B cell (primary cell): ENCODE measurements around the gene ARL11. TPM values are rescaled to one million over a fixed set of nuclear protein-coding genes. Genes with fewer than 3 reads are reported as not detected.
A peak's percentile ranks its signal among the peaks of the same experiment; 100 is the strongest.

Experiments
- ATAC-seq: fragments of 200-7000 bp; cut with Tn5 transposase; one replicate; pipeline ENCODE4 v1.10.0; 2021; ENCODE audit warnings: low read depth, mild to moderate bottlenecking, moderate number of reproducible peaks, moderate library complexity
- CTCF ChIA-PET: fragments of 350-600 bp; sonication (Branson Sonifier 250); formaldehyde crosslinking; loops from one replicate; lab custom pipeline; 2021; ENCODE audit warnings: antibody characterized with exemption, inconsistent platforms; lab: Charles Lee
- POLR2A ChIA-PET: fragments of 350-600 bp; sonication (Branson Sonifier 250); formaldehyde crosslinking; loops from one replicate; lab custom pipeline; 2021; ENCODE audit warnings: antibody characterized with exemption; lab: Charles Lee
- DNase-seq: peaks from one replicate; pipeline ENCODE4 v3.0.0; 2013
- H2AFZ ChIP-seq: 2 replicates; pipeline ENCODE4 v1.6.1; 2012; ENCODE audit warnings: mild to moderate bottlenecking, low read depth, low read length; ENCODE audit not compliant: insufficient read depth, poor library complexity, severe bottlenecking
- H3K27ac ChIP-seq, 2 donors: 1 replicate in 1 of 2; 2 replicates in 1 of 2; pipeline ENCODE4 v1.5.1; 2012 to 2013; ENCODE audit warnings: low read length in 2 of 2, mild to moderate bottlenecking in 2 of 2, moderate library complexity in 1 of 2
- H3K27me3 ChIP-seq, 4 experiments: fragments of 200-600 bp in 1 of 4; sonication (generic) in 1 of 4; replicated peaks in 1 of 4; 1 replicate in 2 of 4; 2 replicates in 2 of 4; pipeline versions ENCODE4 v1.6.1 to v1.7.0; 2013 to 2016; ENCODE audit warnings: low read length in 3 of 4, mild to moderate bottlenecking in 2 of 4, mixed read lengths in 1 of 4, moderate library complexity in 1 of 4; ENCODE audit not compliant: insufficient read depth in 4 of 4, control insufficient read depth in 3 of 4; ENCODE audit errors: control extremely low read depth in 1 of 4
- H3K36me3 ChIP-seq, 2 experiments: replicated peaks in 1 of 2; 1 replicate in 1 of 2; 2 replicates in 1 of 2; pipeline versions ENCODE4 v1.6.1 to v1.7.1; 2013; ENCODE audit warnings: low read length in 1 of 2; ENCODE audit not compliant: insufficient read depth in 2 of 2, control insufficient read depth in 1 of 2; ENCODE audit errors: control extremely low read depth in 1 of 2, extremely low read depth in 1 of 2
- H3K4me1 ChIP-seq, 2 donors: fragments of 200-600 bp in 1 of 2; sonication (generic) in 1 of 2; 1 replicate in 1 of 2; 2 replicates in 1 of 2; pipeline versions ENCODE4 v1.5.1 to v1.6.1; 2013 to 2017; ENCODE audit warnings: low read length in 2 of 2; ENCODE audit not compliant: control insufficient read depth in 2 of 2, insufficient read depth in 2 of 2
- H3K4me2 ChIP-seq: replicated peaks from 2 replicates; pipeline ENCODE3; 2012; ENCODE audit warnings: mild to moderate bottlenecking, low read depth, low read length; ENCODE audit not compliant: poor library complexity, severe bottlenecking
- H3K4me3 ChIP-seq, 5 experiments: fragments of 200-600 bp in 1 of 5; sonication (generic) in 1 of 5; 1 replicate in 3 of 5; 2 replicates in 2 of 5; pipeline versions ENCODE4 v1.5.1 to v1.7.0; 2011 to 2016; ENCODE audit warnings: low read length in 4 of 5, mild to moderate bottlenecking in 4 of 5, low read depth in 2 of 5, control low read depth in 1 of 5, moderate library complexity in 1 of 5; ENCODE audit not compliant: insufficient read depth in 1 of 5; ENCODE audit errors: control extremely low read depth in 1 of 5, extremely low read depth in 1 of 5
- H3K79me2 ChIP-seq: fragments of 200-600 bp; sonication (generic); one replicate; pipeline ENCODE4 v1.6.0; 2016; ENCODE audit warnings: low read length; ENCODE audit not compliant: control insufficient read depth, insufficient read depth
- H3K9ac ChIP-seq: fragments of 200-600 bp; sonication (generic); 2 replicates; pipeline ENCODE4 v1.6.1; 2017; ENCODE audit warnings: mild to moderate bottlenecking, low read length, moderate library complexity
- H3K9me3 ChIP-seq, 3 donors: one replicate each; pipeline versions ENCODE4 v1.6.1 to v1.7.1; 2013; ENCODE audit warnings: low read length in 2 of 3; ENCODE audit not compliant: control insufficient read depth in 2 of 3, insufficient read depth in 1 of 3; ENCODE audit errors: control extremely low read depth in 1 of 3
- H4K20me1 ChIP-seq: 2 replicates; pipeline ENCODE4 v1.6.0; 2012; ENCODE audit warnings: mild to moderate bottlenecking, low read length; ENCODE audit not compliant: insufficient read depth, control insufficient read depth, poor library complexity, severe bottlenecking
- H3K27ac Mint-ChIP-seq: one replicate; pipeline ENCODE4 v1.8.0; 2021; ENCODE audit warnings: mixed read lengths
- H3K27me3 Mint-ChIP-seq: one replicate; pipeline ENCODE4 v1.8.0; 2021; ENCODE audit warnings: mixed read lengths
- H3K4me1 Mint-ChIP-seq: one replicate; pipeline ENCODE4 v1.8.0; 2021; ENCODE audit warnings: mixed read lengths
- H3K4me3 Mint-ChIP-seq: one replicate; pipeline ENCODE4 v1.8.0; 2021; ENCODE audit warnings: mixed read lengths
- H3K9me3 Mint-ChIP-seq: one replicate; pipeline ENCODE4 v1.8.0; 2022; ENCODE audit warnings: mixed read lengths; ENCODE audit not compliant: insufficient read depth
- EZH2 ChIP-seq: IDR thresholded peaks from 2 replicates; pipeline ENCODE4 v1.6.1; 2012; ENCODE audit warnings: borderline replicate concordance, low read depth, mild to moderate bottlenecking, moderate library complexity, low read length; ENCODE audit not compliant: insufficient read depth, poor library complexity, severe bottlenecking
- WGBS: methylation state at CpG from one replicate; pipeline ENCODE4 v1.1.5; 2013; ENCODE audit warnings: missing lambda C conversion rate; ENCODE audit not compliant: insufficient coverage; 5-methylcytosine and 5-hydroxymethylcytosine counted together
- intact Hi-C: fragments of 100-400 bp; cut with micrococcal nuclease; formaldehyde crosslinking; loops from one replicate; pipeline ENCODE4 v1.10.0; 2022
- polyA plus RNA-seq: library from polyadenylated mRNA; depleted of rRNA; stranded (reverse); fragments of >200 nt; gene quantifications from 2 replicates; pipeline ENCODE4 v1.2.3, GENCODE V29; 2012
- total RNA-seq, 2 donors: library from RNA; stranded (reverse); fragments of 120-200 nt in 1 of 2; gene quantifications; 1 replicate in 1 of 2; 2 replicates in 1 of 2; pipeline versions ENCODE4 v1.2.3 to v1.2.4, GENCODE V29; 2013 to 2022
- TF ChIP-seq, protein P1 (sequence below): fragments of 200-600 bp; IDR thresholded peaks from one replicate; pipeline ENCODE4 v1.8.0; 2022; ENCODE audit warnings: antibody characterized with exemption, mild to moderate bottlenecking

ARL11 gene
- total and polyA plus RNA-seq, 2 donors (not counting 1 experiment from before 2014, with no cell fraction given): 5.8 to 21.4 TPM

DNA sequence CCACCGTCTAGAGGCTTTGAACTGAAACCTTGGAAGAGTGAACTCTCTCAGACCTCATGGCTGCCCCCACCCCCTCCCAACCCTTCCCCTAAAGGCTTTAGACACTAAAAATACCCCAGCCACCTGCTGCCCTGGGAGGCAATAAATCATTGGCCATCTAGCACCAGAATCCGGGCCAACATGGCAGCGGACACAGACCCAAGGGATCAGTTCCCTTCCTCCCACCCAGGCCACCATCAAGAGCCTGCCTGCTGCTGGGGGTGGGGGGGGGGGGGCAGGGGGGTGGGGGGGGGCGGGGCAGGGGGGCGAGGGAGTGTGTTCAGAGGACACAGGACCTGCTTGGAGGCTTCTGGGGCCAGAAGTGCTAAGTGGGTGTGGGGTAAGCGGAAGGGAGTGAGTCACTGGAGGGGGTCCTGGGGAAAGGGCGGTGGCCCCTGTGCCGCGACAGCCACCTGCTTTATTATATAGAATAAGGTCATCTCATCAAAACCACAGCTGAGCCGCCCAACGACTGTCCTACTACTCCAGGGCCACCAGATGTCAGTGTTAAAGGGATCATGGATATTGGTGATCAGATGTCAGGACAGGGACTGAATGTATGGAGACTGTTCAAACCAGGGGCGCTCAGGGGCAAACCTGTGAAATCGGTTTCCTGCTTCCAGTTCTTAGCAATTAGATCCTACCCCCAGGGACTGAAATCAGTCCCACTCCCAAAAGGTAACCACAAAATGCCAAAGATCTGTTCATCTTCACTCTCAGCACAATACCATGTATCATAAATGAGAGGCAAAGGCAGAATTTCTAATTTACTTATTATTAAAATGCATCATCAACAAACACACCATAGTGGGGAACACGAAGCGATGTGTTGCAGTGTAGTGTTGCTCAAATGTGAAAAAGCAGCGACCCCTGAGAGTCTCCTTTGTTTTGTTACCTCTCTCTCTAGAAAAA lies 24.3 kb downstream of the ARL11 start:
- ATAC-seq: peak; percentile 65
- Histone ChIP-seq H3K79me2 (no peaks in the 10 kb centered on the region), H3K9ac (no peak overlapping the region), H3K27ac (no peak overlapping the region), H3K4me2 (no peak overlapping the region), H4K20me1 (no peaks in the 10 kb centered on the region), H3K9me3 (no peaks in the 10 kb centered on the region), H3K27me3 (no peaks in the 10 kb centered on the region), H3K4me1 (no peaks in the 10 kb centered on the region), H3K4me3 (no peak overlapping the region), H3K36me3 (no peaks in the 10 kb centered on the region), H2AFZ (no peak overlapping the region)
- Mint-ChIP-seq H3K4me3 (no peak overlapping the region), H3K27me3 (no peaks in the 10 kb centered on the region), H3K27ac (no peak overlapping the region), H3K4me1 (peaks cover 14% of the 10 kb centered on the region), H3K9me3 (no peaks in the 10 kb centered on the region)
- intact Hi-C loops: loop anchor here (1.0 kb wide), 1 partner anchor 196 kb away; no protein-coding TSS in a partner anchor
- no peak for TF ChIP-seq EZH2
- TF ChIP-seq, protein P1, sequence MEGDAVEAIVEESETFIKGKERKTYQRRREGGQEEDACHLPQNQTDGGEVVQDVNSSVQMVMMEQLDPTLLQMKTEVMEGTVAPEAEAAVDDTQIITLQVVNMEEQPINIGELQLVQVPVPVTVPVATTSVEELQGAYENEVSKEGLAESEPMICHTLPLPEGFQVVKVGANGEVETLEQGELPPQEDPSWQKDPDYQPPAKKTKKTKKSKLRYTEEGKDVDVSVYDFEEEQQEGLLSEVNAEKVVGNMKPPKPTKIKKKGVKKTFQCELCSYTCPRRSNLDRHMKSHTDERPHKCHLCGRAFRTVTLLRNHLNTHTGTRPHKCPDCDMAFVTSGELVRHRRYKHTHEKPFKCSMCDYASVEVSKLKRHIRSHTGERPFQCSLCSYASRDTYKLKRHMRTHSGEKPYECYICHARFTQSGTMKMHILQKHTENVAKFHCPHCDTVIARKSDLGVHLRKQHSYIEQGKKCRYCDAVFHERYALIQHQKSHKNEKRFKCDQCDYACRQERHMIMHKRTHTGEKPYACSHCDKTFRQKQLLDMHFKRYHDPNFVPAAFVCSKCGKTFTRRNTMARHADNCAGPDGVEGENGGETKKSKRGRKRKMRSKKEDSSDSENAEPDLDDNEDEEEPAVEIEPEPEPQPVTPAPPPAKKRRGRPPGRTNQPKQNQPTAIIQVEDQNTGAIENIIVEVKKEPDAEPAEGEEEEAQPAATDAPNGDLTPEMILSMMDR: peak; percentile 47
- peak; percentile 43 for DNase-seq
- POLR2A ChIA-PET: no interaction called here
- CTCF ChIA-PET: no interaction called here
- WGBS: no CpG with 5 or more reads among the region's 16 CpGs

DNA sequence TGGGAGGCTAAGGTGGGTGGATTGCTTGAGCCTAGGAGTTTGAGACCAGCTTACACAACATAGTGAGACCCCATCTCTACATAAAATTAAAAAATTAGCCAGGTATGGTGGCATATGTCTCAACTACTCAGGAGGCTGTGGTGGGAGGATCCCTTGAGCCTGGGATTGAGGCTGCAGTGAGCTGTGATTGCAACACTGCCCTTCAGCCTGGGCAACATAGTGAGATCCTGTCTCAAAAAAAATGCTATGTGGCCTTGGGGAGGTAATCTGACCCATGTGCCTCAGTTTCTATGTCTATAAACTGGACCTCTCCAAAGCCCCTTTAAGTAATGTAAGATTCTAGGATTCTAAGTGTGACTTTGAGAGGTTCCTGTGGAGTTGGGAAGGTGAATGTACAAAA lies 25.2 kb downstream of the ARL11 start:
- H3K4me1 ChIP-seq: no peaks in the 10 kb centered on the region
- Mint-ChIP-seq H3K4me3 (no peak overlapping the region), H3K4me1 (peaks cover 14% of the 10 kb centered on the region), H3K27me3 (no peaks in the 10 kb centered on the region), H3K27ac (no peak overlapping the region), H3K9me3 (no peaks in the 10 kb centered on the region)
- H3K27ac ChIP-seq: no peak overlapping the region
- intact Hi-C loops: no loop called here
- H3K9ac ChIP-seq: no peak overlapping the region
- ChIA-PET CTCF (no interaction called here), POLR2A (no interaction called here)
- H2AFZ ChIP-seq: no peak overlapping the region
- no peaks in the 10 kb centered on the region for H3K27me3 ChIP-seq
- TF ChIP-seq, protein P1: no peak
- TF ChIP-seq EZH2: no peak
- no peak overlapping the region for H3K4me3 ChIP-seq
- no peaks in the 10 kb centered on the region for H4K20me1 ChIP-seq
- DNase-seq: no peak
- H3K79me2 ChIP-seq: no peaks in the 10 kb centered on the region
- H3K36me3 ChIP-seq: no peaks in the 10 kb centered on the region
- ATAC-seq: no peak
- no peak overlapping the region for H3K4me2 ChIP-seq
- no peaks in the 10 kb centered on the region for H3K9me3 ChIP-seq
